ENCODE data around the gene MAST2.

The MAST2 gene

GRCh38 chr1:45994423-45994822 lies 191.0 kb downstream of the MAST2 start:
- no peak for DNase-seq

GRCh38 chr1:45995298-45995697 lies 191.9 kb downstream of the MAST2 start:
- no peak for DNase-seq

- DNase-seq = no peak
Observed at GRCh38 chr1:45998020-45998617, 194.7 kb downstream of the MAST2 start.

GRCh38 chr1:45999507-45999906 lies 196.1 kb downstream of the MAST2 start:
- no peak for DNase-seq

GRCh38 chr1:46001081-46001785 lies 197.8 kb downstream of the MAST2 start:
- no peak for DNase-seq

- DNase-seq = no peak
Observed at GRCh38 chr1:46002551-46003150, 199.2 kb downstream of the MAST2 start.

GRCh38 chr1:46003315-46003714 lies 199.9 kb downstream of the MAST2 start:
- no peak for DNase-seq

- DNase-seq = no peak
Observed at GRCh38 chr1:46004492-46004891, 201.1 kb downstream of the MAST2 start.

- no peak for DNase-seq
Observed at GRCh38 chr1:46005594-46005993, 202.2 kb downstream of the MAST2 start.

- DNase-seq = no peak
Observed at GRCh38 chr1:46008585-46008984, 205.2 kb downstream of the MAST2 start.

GRCh38 chr1:46010611-46011010 lies 207.2 kb downstream of the MAST2 start:
- no peak for DNase-seq

GRCh38 chr1:46011121-46011695 lies 207.8 kb downstream of the MAST2 start:
- DNase-seq = no peak

GRCh38 chr1:46012236-46012635 lies 208.8 kb downstream of the MAST2 start:
- no peak for DNase-seq

- DNase-seq = no peak
Observed at GRCh38 chr1:46013581-46013980, 210.2 kb downstream of the MAST2 start.

GRCh38 chr1:46017876-46018503 lies 214.6 kb downstream of the MAST2 start:
- no peak for DNase-seq

- no peak for DNase-seq
Observed at GRCh38 chr1:46019348-46019747, 215.9 kb downstream of the MAST2 start.

GRCh38 chr1:46020010-46020409 lies 216.6 kb downstream of the MAST2 start:
- no peak for DNase-seq

- DNase-seq = peak in 1 of 2 experiments; percentile 33
Observed at GRCh38 chr1:46021046-46021996, 217.9 kb downstream of the MAST2 start.

- DNase-seq = no peak
Observed at GRCh38 chr1:46026531-46026930, 223.1 kb downstream of the MAST2 start.

GRCh38 chr1:46027788-46028573 lies 224.6 kb downstream of the MAST2 start:
- no peak for DNase-seq

- no peak for DNase-seq
Observed at GRCh38 chr1:46030074-46030870, 226.9 kb downstream of the MAST2 start.
